ENCODE results near the gene CKS1B.

The CKS1B gene

DNA sequence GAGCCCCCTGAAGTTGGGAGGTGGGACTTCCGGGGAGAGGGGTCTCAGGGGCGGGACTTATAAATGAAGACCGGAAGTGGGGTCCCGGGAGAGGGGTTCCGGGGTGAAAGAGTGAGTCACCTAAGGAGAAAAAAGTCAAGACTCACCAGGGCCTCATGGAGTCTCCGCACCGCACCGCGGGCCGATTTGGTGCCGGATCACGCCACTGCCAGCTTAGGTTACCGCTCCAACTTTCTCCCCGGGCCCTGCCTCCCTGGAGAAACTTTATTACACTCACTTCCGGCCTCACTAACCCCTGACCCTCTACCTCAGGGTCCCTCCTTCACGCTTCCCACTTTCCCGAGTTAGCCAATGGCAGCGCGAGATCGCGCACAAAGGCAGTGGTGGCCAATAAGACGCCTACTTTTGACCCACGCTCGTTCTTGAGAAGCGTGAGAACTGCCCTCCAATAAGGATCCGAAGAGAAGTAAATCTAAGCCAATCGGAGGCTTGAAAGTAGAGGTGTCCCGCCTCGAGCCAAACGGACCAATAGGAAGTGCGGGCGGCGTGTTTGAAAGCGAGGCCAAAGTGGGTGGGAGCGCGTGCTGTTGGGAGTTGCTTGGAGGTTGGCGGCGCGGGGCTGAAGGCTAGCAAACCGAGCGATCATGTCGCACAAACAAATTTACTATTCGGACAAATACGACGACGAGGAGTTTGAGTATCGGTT lies at the start of gene CKS1B:
TSS of gene CKS1B (plus strand) at position 580 of the 706 bp plus-strand sequence. CDS start at position 645, 65 bp downstream.
- Histone ChIP-seq H3K27me3 (ENCODE audit: low read depth) (no peaks in the 10 kb centered on the region), H3K36me3 (replicated peaks) (peaks cover 17% of the 10 kb centered on the region), H3K9me3 (no peaks in the 10 kb centered on the region), H3K4me3 (peak within 1 kb of the TSS; percentile 82), H3K4me1 (peaks cover 36% of the 10 kb centered on the region)
- peak; percentile 97 to 100 for DNase-seq (ENCODE audit: low spot score in 2 of 2)
- in situ Hi-C loops (cut with MboI; ENCODE audit: low sequenced_read_pairs): no loop called here

- in situ Hi-C loops (cut with MboI; ENCODE audit: low sequenced_read_pairs): no loop called here
- Histone ChIP-seq H3K9me3 (no peaks in the 10 kb centered on the region), H3K27me3 (ENCODE audit: low read depth) (no peaks in the 10 kb centered on the region), H3K4me1 (no peaks in the 10 kb centered on the region), H3K36me3 (replicated peaks) (peaks cover 12% of the 10 kb centered on the region), H3K4me3 (no peak overlapping the region)
- DNase-seq (ENCODE audit: low spot score in 2 of 2): no peak
These were observed 48.9 kb upstream of the CKS1B start for GRCh38 chr1:154925335-154926170.

DNA sequence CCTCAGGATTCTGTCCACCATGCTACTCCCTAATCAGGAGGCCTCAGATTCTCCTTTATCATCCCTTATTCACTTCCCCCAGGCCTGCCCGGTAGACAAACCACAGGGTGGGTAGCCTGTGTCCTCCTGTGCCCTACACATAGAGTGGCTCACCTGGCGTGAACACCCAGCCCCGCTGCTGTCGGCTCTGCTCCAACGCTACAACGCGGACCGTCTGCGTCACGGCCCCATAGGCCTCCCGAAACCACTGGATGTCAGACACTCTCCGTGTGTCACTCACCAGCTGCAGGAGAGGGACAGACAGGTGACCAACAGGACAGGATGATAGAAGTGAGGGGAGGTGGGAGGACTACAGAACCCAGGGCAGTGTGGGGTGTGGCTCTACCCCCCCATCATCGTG lies 48.3 kb upstream of the CKS1B start:
- DNase-seq (ENCODE audit: low spot score in 2 of 2): no peak
- H3K4me3 ChIP-seq: no peak overlapping the region
- H3K9me3 ChIP-seq: no peaks in the 10 kb centered on the region
- peaks cover 12% of the 10 kb centered on the region for H3K36me3 ChIP-seq (replicated peaks)
- in situ Hi-C loops (cut with MboI; ENCODE audit: low sequenced_read_pairs): no loop called here
- H3K4me1 ChIP-seq: no peaks in the 10 kb centered on the region
- no peaks in the 10 kb centered on the region for H3K27me3 ChIP-seq (ENCODE audit: low read depth)

GRCh38 chr1:154931940-154932487 lies 42.5 kb upstream of the CKS1B start:
- no peaks in the 10 kb centered on the region for H3K9me3 ChIP-seq
- in situ Hi-C loops (cut with MboI; ENCODE audit: low sequenced_read_pairs): no loop called here
- no peak for DNase-seq (ENCODE audit: low spot score in 2 of 2)
- peaks cover 10% of the 10 kb centered on the region for H3K4me1 ChIP-seq
- no peaks in the 10 kb centered on the region for H3K27me3 ChIP-seq (ENCODE audit: low read depth)
- H3K36me3 ChIP-seq (replicated peaks): 0 out of 2 replicates have a peak, but pooled peaks cover 2% of the 10 kb centered on the region
- H3K4me3 ChIP-seq: no peak overlapping the region

GRCh38 chr1:154934358-154934948 lies 40.0 kb upstream of the CKS1B start:
- Histone ChIP-seq H3K9me3 (no peaks in the 10 kb centered on the region), H3K27me3 (ENCODE audit: low read depth) (no peaks in the 10 kb centered on the region), H3K4me1 (peaks cover 10% of the 10 kb centered on the region), H3K4me3 (no peak overlapping the region), H3K36me3 (replicated peaks) (no peaks in the 10 kb centered on the region)
- in situ Hi-C loops (cut with MboI; ENCODE audit: low sequenced_read_pairs): no loop called here
- DNase-seq (ENCODE audit: low spot score in 2 of 2): no peak

DNA sequence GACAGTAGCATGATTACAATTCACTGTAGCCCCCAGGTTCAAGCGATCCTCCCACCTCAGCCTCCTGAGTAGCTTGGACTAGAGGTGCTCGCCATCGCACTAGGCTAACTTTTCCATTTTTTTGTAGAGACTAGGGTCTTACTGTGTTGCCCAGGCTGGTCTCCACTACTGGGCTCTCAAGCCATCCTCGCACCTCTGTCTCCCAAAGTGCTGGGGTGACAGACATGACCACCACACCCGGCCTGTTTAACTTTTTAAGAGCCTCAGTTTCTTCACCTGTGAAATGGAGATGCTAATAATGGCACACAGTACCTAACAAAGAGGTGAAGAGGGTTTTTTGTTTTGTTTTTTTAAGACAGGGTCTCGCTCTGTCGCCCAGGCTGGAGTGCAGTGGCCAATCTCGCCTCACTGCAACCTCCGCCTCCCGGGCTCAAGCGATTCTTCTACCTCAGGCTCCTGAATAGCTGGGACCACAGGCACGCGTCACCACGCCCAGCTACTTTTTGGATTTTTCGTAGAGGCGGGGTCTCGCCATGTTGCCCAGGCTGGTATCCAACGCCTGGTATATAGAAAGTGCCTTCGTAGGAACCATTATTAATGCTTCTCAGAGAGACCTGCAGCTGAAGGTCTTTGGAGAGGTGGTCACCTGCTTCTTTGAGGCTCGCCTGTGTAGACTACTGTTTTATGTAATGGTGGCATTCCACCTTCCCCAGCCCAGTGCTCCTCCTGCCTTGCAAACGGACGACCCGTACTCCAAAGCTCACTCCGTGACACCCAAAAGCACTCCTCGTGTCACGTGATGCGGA lies 38.5 kb upstream of the CKS1B start:
- Histone ChIP-seq H3K36me3 (replicated peaks) (no peaks in the 10 kb centered on the region), H3K4me1 (peaks cover 20% of the 10 kb centered on the region), H3K9me3 (no peaks in the 10 kb centered on the region), H3K4me3 (peak overlapping the region; percentile 60), H3K27me3 (ENCODE audit: low read depth) (no peaks in the 10 kb centered on the region)
- in situ Hi-C loops (cut with MboI; ENCODE audit: low sequenced_read_pairs): no loop called here
- DNase-seq (ENCODE audit: low spot score in 2 of 2): no peak

DNA sequence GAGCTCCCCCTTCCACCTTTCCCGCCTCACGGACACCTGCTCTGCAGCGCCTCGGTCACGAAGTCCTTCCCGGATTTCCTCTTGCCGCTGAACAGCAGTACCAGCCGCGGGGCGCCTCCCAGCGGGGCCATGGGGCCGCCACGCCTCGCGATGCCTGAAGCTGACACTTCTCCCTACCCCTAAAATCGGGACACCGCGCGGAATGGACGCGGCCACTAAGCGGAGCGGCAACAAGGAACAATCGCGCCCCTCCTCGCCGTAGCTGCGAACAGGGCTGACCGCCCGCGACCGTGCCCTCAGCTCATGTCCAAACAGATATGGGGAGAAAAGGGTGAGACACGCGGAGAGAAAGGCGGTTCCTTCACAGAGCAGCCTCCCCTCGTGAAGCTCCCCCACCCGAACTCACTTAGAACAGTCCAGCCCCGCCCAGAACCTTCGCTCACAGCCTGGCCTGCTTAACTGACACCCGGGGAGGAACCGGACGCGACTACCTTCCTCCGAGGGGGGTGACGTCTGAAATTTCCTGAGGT lies 37.9 kb upstream of the CKS1B start, which contains the start of gene PMVK:
TSS of gene PMVK (minus strand) at position 165 of the 530 bp plus-strand sequence. CDS start at position 131, 34 bp downstream.
- peaks cover 20% of the 10 kb centered on the region for H3K4me1 ChIP-seq
- in situ Hi-C loops (cut with MboI; ENCODE audit: low sequenced_read_pairs): no loop called here

DNA sequence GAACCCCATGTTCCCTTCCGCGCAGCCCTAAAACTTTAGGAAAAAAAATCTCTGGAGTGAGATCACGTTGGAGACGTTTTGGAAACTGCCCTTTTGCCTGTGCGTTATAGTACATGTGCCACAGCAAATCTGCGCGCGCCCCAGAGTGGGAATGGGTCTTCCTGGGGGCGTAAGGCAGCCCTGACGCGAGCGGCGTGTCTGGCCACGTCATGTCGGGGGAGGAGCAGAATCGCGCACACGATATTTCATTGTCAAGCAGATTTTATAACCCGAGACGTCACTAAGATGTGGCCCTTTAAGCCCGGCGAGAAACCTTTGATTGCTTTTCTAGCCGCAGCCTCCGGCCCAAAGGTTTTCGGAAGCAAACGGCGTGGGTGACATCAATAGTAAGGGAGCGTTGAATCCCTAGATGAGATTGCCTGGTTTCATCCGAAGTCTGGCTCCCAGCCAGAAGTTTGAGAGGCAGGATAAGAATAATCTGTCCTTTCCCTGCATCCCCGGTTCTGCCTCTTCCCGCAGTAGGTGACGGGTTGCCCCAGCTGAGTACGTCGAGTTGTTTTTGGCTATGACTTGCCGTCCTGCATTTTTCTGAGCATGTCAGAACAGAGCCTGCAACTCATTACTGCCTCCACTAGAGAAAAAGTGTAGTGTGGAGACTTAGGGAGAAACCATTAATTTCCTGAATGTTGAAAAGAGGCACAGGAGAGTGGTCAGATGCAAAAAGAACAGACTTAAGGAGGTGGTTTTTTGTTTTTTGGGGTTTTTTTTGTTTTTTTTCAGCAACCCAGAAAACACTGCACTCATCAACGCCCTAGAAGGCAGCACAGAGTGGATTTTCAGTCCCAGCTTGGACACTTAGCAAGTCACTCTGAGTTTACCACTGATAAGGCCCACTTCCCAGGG lies 37.1 kb upstream of the CKS1B start:
- DNase-seq (ENCODE audit: low spot score in 2 of 2): peak; percentile 79 to 90
- no peaks in the 10 kb centered on the region for H3K27me3 ChIP-seq (ENCODE audit: low read depth)
- in situ Hi-C loops (cut with MboI; ENCODE audit: low sequenced_read_pairs): no loop called here
- peak overlapping the region; percentile 60 for H3K4me3 ChIP-seq
- H3K36me3 ChIP-seq (replicated peaks): no peaks in the 10 kb centered on the region
- H3K9me3 ChIP-seq: no peaks in the 10 kb centered on the region
- peaks cover 20% of the 10 kb centered on the region for H3K4me1 ChIP-seq

More for the DNA sequence above, 37.9 kb upstream of the CKS1B start, which contains the start of gene PMVK:
- Histone ChIP-seq H3K27me3 (ENCODE audit: low read depth) (no peaks in the 10 kb centered on the region), H3K36me3 (replicated peaks) (no peaks in the 10 kb centered on the region), H3K4me3 (peak within 1 kb of the TSS; percentile 60), H3K9me3 (no peaks in the 10 kb centered on the region)
- DNase-seq (ENCODE audit: low spot score in 2 of 2): peak; percentile 87 to 97

- H3K36me3 ChIP-seq (replicated peaks): no peaks in the 10 kb centered on the region
- in situ Hi-C loops (cut with MboI; ENCODE audit: low sequenced_read_pairs): no loop called here
- peaks cover 20% of the 10 kb centered on the region for H3K4me1 ChIP-seq
- H3K4me3 ChIP-seq: no peak overlapping the region
- H3K27me3 ChIP-seq (ENCODE audit: low read depth): no peaks in the 10 kb centered on the region
- H3K9me3 ChIP-seq: no peaks in the 10 kb centered on the region
- no peak for DNase-seq (ENCODE audit: low spot score in 2 of 2)
These were observed 36.5 kb upstream of the CKS1B start for GRCh38 chr1:154937988-154938386.

DNA sequence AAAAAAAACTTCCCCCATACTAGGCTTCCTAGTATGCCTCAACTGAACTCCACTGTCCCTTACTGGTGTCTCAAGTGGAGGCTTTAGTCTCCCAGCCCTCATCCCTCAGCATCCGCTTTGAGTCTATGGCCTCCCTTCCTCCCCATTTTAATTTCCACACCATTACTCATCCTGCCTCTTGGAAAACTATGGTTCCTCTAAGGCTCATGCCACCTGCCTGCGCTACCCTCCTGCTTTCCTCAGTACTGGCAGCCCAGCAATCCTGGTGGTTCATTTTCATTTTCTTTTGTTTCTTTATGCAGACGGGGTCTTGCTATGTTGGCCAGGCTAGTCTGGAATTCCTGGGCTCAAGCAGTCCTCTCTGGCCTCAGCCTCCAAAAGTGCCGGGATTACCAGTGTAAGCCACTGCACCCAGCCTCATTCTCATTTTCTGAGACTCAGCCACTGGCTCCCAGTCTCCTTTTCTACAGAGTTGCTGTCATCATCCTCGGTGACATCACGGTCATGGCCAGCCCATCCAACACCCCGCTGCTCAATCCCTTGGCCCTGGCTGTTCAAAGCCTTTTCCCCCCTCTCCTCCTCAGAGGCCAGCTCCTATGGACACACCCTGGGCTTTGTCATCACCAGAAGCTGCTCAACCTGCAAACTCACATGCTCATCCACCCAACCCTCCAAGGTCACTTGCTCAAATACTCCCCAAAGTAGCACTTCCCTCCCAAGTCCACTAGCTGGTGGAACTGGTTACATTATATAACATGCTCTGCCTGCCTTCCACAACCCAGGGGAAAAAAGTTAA lies 35.7 kb upstream of the CKS1B start:
- in situ Hi-C loops (cut with MboI; ENCODE audit: low sequenced_read_pairs): no loop called here
- DNase-seq (ENCODE audit: low spot score in 2 of 2): no peak
- H3K4me3 ChIP-seq: no peak overlapping the region
- no peaks in the 10 kb centered on the region for H3K27me3 ChIP-seq (ENCODE audit: low read depth)
- H3K36me3 ChIP-seq (replicated peaks): no peaks in the 10 kb centered on the region
- no peaks in the 10 kb centered on the region for H3K9me3 ChIP-seq
- peaks cover 25% of the 10 kb centered on the region for H3K4me1 ChIP-seq

DNA sequence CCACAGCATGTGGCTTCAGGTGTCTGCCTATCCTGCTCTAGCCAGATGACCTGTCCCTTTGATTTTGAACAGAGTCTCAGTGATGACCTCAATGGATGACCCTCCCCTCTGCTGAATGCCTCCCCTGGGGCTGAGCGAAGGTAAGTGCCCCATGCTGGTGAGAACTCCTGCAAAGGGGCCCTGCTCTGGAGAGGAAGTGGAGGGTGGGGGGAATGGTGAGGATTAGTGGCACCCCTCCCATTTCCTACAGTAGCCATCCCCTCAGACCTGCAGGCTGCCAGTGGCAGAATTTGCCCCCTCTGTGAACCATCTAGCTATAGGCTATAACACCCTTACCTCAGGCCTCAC lies 34.3 kb upstream of the CKS1B start:
- no peaks in the 10 kb centered on the region for H3K27me3 ChIP-seq (ENCODE audit: low read depth)
- no peaks in the 10 kb centered on the region for H3K9me3 ChIP-seq
- H3K4me3 ChIP-seq: no peak overlapping the region
- in situ Hi-C loops (cut with MboI; ENCODE audit: low sequenced_read_pairs): no loop called here
- no peak for DNase-seq (ENCODE audit: low spot score in 2 of 2)
- H3K36me3 ChIP-seq (replicated peaks): no peaks in the 10 kb centered on the region
- peaks cover 29% of the 10 kb centered on the region for H3K4me1 ChIP-seq

Data from HAP-1 (cell line).